T-helper 17 cell (primary cell): ENCODE measurements around the gene G3BP2. TPM values are rescaled to one million over a fixed set of nuclear protein-coding genes. Genes with fewer than 3 reads are reported as not detected.
"Not testable (repeated sequence)": the region's sequence is repeated elsewhere in the genome, so short reads cannot be mapped to it uniquely, and the experiment has no call there.

Experiments
- ATAC-seq: fragments of 150-1000 bp; cut with Tn5 transposase; 2 replicates; pipeline ENCODE4 v1.10.0; 2021; ENCODE audit warnings: mild to moderate bottlenecking, moderate library complexity
- DNase-seq, 3 donors: peaks; one replicate each; pipeline versions ENCODE4 v3.0.0 to v3.0.0-alpha.2; 2020 to 2021
- H3K9me3 ChIP-seq: one replicate; pipeline ENCODE4 v1.7.0; 2013; ENCODE audit warnings: low read length, mild to moderate bottlenecking; ENCODE audit not compliant: control insufficient read depth, poor library complexity, severe bottlenecking
- H3K27ac Mint-ChIP-seq: one replicate; pipeline ENCODE4 v1.8.0; 2022; ENCODE audit warnings: mild to moderate bottlenecking, moderate library complexity, mixed read lengths
- H3K27me3 Mint-ChIP-seq: one replicate; pipeline ENCODE4 v1.8.0; 2022; ENCODE audit warnings: mixed read lengths
- H3K36me3 Mint-ChIP-seq: one replicate; pipeline ENCODE4 v1.8.0; 2022; ENCODE audit warnings: low read depth, mixed read lengths
- H3K4me1 Mint-ChIP-seq: one replicate; pipeline ENCODE4 v1.8.0; 2022; ENCODE audit warnings: mild to moderate bottlenecking, mixed read lengths
- H3K4me3 Mint-ChIP-seq: one replicate; pipeline ENCODE4 v1.8.0; 2022; ENCODE audit warnings: mild to moderate bottlenecking, moderate library complexity, mixed read lengths
- total RNA-seq, 4 donors: library from RNA in 2 of 4; stranded (reverse) in 2 of 4; gene quantifications; one replicate each; pipeline ENCODE4 v1.2.3 and lab custom pipeline; 2022 to 2026

G3BP2 gene
- total RNA-seq, 2 donors from 2014 or later = 323 to 339 TPM

DNA sequence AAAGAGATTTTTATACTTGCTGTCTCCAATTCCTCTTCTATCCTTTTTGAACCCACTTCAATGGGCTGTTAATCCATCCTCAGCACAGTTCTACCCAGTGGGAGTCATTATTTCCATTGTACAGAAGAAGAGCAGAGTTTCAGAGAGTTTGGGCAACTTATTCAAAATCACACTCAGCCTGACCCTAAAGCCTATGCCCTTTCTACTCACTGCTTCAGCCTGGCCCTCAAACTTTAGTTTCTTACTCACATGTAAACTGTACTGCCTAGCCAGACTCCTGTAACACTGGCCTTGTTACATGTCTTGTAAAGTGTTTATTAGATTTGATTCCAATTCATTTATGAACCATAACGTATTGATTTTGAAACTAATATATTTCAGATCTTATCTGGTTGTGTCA, 26.1 kb upstream of the G3BP2 start:
- no peak for DNase-seq
- H3K4me3 Mint-ChIP-seq = peak overlapping the region; percentile 73
- no peaks in the 10 kb centered on the region for H3K9me3 ChIP-seq
- H3K4me1 Mint-ChIP-seq = peaks cover 18% of the 10 kb centered on the region
- H3K36me3 Mint-ChIP-seq = no peaks in the 10 kb centered on the region
- peak overlapping the region; percentile 94 for H3K27ac Mint-ChIP-seq
- no peaks in the 10 kb centered on the region for H3K27me3 Mint-ChIP-seq
- no peak for ATAC-seq

DNA sequence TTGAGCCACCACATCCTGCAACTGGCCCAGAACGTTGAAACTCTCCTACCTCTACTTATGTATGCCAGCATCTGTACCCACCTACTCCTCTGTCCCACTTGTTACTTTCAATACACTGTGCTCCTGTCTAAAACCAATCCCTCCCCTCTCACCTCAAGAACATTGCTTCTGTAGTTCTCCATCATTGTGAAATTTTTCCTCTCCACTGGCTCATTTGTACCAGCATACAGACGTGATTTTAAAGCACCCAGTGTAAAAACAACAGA, 25.7 kb upstream of the G3BP2 start:
- Mint-ChIP-seq H3K36me3 (no peaks in the 10 kb centered on the region), H3K4me3 (peak overlapping the region; percentile 73), H3K27me3 (no peaks in the 10 kb centered on the region), H3K4me1 (peaks cover 19% of the 10 kb centered on the region), H3K27ac (peak overlapping the region; percentile 94)
- DNase-seq = no peak
- peak; percentile 13 for ATAC-seq
- H3K9me3 ChIP-seq = no peaks in the 10 kb centered on the region

DNA sequence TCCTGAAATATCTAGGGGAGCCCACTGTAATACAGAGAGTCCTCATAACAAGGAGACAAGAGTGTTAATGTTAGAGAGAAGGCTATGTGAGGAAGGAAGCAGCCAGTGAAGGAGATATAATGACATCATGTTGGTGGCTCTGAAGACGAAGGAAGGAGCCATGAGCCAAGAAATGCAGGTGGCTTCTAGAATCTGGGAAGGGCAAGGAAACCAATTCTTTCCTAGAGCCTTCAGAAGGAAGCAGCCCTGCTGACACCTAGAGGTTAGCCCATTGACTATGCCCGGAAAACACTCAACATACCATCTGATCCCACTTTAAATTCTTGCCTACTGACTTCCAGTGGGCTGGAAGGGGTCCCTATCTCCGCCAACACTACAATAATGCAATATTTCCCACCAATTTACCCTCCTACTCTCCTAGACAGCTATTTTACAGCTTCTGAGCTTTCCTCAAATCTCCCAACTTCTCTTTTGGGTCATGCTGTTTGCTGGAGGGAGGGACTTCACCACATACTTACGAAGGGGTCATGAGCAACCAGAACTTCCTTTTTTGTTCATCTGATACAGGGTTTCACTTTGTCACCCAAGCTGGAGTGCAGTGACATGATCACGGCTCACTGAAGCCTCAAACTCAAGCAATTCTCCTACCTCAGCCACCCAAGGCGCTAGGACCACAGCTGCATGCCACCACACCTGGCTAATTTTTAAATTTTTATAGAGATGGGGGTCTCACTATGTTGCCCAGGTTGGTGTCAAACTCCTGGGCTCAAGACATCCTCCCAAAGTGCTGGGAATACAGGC, 25.2 kb upstream of the G3BP2 start:
- Mint-ChIP-seq H3K4me3 (peak overlapping the region; percentile 73), H3K4me1 (peaks cover 20% of the 10 kb centered on the region), H3K27ac (peak overlapping the region; percentile 94), H3K27me3 (no peaks in the 10 kb centered on the region), H3K36me3 (no peaks in the 10 kb centered on the region)
- DNase-seq (no peak), ATAC-seq (peak; percentile 74)
- H3K9me3 ChIP-seq = no peaks in the 10 kb centered on the region

DNA sequence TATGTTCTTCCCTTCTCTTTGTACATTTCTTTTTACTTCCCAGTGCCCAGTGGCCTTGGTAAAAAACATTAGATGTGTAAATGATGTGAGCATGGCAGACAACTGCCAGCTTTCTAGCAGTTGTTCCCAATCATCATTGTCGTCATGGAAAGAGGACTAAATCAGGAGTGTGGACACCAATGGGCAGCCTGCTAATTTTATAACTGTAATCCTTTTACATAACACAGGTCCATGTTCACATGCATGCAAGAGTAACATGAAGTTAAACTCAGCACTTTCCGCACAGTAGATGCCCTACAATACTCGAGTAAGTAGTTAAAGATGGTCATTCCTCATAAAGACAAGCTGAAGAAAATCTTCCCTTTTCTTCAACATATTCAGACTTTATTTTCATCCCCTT, 23.4 kb upstream of the G3BP2 start:
- ATAC-seq (no peak), DNase-seq (no peak)
- Mint-ChIP-seq H3K27ac (peak overlapping the region; percentile 94), H3K4me1 (peaks cover 20% of the 10 kb centered on the region), H3K27me3 (no peaks in the 10 kb centered on the region), H3K4me3 (no peak overlapping the region), H3K36me3 (no peaks in the 10 kb centered on the region)
- no peaks in the 10 kb centered on the region for H3K9me3 ChIP-seq

DNA sequence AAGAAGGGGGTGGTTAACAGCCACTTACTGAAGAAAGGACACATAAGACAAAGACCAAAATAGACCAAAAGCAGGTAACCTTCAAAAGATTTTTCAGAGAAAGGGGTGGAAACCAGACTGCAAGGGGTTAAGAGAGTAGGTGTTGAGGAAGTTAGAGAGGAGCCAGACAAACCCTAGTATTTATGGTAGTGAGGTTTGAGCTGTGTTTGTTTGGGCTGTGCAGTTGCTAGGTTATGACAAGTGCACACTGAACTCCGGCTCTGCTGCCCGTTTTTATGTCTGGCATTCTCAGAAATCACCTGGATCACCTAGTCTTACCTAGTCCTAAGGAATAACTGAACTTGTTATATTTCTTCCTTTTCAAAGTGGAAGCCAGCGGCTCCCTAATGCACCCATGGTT, 22.9 kb upstream of the G3BP2 start:
- peak overlapping the region; percentile 94 for H3K27ac Mint-ChIP-seq
- no peaks in the 10 kb centered on the region for H3K27me3 Mint-ChIP-seq
- no peak for DNase-seq
- H3K4me3 Mint-ChIP-seq = no peak overlapping the region
- no peaks in the 10 kb centered on the region for H3K9me3 ChIP-seq
- H3K36me3 Mint-ChIP-seq = no peaks in the 10 kb centered on the region
- peaks cover 20% of the 10 kb centered on the region for H3K4me1 Mint-ChIP-seq
- peak; percentile 84 for ATAC-seq

DNA sequence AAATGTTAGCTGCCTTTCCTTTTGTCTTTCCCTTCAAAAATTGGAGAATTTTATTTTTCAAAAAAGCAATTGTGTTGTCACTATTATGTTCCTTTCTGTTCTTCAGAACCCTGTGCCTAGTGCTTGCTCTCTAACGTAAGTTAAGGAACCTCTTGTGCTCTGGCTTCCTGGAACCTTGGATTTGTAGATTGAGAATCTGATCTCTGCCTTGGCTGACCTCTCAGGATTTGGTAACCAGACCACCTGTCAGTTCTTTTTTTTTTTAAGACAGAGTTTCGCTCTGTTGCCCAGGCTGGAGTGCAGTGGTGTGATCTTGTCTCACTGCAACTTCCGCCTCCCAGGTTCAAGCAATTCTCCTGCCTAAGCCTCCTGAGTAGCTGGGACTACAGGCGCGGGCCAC, 18.9 kb upstream of the G3BP2 start:
- not testable (repeated sequence) for H3K36me3 Mint-ChIP-seq, H3K27me3 Mint-ChIP-seq

DNA sequence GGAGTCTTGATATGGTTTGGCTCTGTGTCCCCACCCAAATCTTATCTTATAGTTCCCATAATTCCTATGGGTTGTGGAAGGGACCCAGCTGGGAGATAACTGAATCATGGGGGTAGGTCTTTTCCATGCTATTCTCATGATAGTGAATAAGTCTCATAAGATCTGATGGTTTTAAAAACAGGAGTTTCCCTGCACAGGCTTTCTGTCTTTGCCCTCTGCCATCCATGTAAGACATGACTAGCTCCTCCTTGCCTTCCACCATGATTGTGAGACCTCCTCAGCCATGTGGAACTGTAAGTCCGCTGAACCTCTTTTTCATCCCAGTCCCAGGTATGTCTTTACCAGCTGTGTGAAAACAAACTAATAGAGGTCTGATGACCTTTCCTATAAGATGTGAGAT, 13.9 kb upstream of the G3BP2 start:
- H3K9me3 ChIP-seq, H3K4me3 Mint-ChIP-seq, H3K27me3 Mint-ChIP-seq, DNase-seq, ATAC-seq, H3K36me3 Mint-ChIP-seq: not testable (repeated sequence)
- H3K4me1 Mint-ChIP-seq = peaks cover 17% of the 10 kb centered on the region
- H3K27ac Mint-ChIP-seq = peak overlapping the region; percentile 67

More for the DNA sequence above, 18.9 kb upstream of the G3BP2 start:
- H3K4me3 Mint-ChIP-seq, H3K27ac Mint-ChIP-seq, H3K9me3 ChIP-seq, ATAC-seq, DNase-seq, H3K4me1 Mint-ChIP-seq: not testable (repeated sequence)

DNA sequence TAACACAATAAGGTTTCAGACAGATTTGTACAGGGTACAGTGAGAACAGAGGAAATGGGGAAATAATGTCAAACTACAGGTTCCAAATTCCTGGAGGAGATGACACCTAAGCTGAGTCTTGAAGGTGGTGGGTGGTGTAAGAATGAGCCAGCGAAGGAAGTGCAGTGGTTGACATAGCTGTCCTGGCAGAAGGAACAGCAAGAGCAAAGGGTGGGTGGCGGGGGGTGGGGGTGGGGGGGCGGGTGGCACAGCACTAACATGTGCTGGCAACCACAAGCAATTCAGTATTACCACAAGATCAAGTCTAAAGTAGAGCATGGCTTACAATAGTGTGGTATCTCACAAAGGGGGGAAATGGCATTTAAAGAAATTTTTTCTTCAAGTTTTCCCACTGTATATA, 13.1 kb upstream of the G3BP2 start:
- no peaks in the 10 kb centered on the region for H3K9me3 ChIP-seq
- no peak overlapping the region for H3K4me3 Mint-ChIP-seq
- ATAC-seq = peak; percentile 85
- no peaks in the 10 kb centered on the region for H3K36me3 Mint-ChIP-seq
- no peaks in the 10 kb centered on the region for H3K27me3 Mint-ChIP-seq
- DNase-seq = peak in 1 of 3 donors; percentile 13
- H3K4me1 Mint-ChIP-seq = peaks cover 19% of the 10 kb centered on the region
- H3K27ac Mint-ChIP-seq = peak overlapping the region; percentile 67

DNA sequence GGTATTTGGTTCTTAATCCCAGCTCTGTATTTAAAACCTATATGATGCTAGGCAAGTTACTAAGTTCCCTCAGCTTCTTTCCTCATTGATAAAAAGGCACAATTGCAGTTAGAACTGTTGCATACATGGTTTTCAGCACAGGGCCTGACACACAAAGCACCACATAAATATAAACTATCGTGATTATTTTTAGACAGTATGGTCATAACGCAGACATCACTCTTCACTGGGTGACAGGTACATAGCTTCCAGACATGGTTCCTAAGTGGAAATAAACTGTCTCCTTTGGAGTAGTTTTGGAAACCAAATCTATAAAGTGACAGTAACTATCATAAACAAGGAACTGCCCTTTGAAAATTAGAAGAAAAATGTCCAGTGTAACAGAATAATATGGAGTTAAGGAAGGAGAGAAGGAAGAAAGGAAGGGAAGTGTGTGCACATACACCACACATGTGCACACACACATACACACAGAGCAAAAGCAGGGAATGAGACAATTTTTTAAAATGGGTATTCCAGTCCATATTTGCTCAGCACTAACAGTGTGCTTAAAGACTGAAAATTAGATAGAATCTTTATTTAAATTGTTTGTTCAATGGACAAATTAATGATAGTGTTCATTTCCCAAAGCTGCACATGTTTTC, 12.5 kb upstream of the G3BP2 start:
- Mint-ChIP-seq H3K4me3 (no peak overlapping the region), H3K4me1 (peaks cover 19% of the 10 kb centered on the region), H3K36me3 (no peaks in the 10 kb centered on the region), H3K27me3 (no peaks in the 10 kb centered on the region), H3K27ac (peak overlapping the region; percentile 67)
- H3K9me3 ChIP-seq = no peaks in the 10 kb centered on the region
- no peak for DNase-seq
- no peak for ATAC-seq

DNA sequence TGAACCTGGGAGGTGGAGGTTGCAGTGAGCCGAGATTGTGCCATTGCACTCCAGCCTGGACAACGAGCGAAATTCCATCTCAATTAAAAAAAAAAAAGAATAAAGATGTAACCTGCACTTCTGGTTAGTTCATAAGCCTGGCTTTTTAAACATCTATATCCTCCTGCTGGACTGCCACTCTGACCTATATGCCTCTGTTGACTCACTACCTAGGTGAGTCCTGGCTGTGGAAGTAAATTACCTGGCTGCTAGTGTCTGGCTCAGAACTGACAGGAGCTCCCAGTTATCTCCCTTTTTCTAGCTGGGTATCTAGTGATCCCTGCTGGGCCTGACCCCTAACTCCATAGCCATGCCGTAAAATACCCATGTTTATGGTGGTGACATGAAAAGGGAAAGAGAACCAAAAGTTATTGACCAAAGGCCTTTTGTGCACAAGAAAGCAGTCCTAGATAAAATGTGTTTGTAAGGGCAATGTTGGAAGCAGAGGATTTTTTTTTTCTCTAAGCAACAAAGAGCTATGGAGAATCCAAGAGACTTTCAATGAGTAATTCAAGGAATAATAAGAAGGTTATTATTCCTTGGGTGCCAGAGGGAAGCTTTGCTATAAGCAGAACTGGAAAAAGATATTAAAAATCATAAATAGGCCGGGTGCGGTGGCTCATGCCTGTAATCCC, 10.4 kb upstream of the G3BP2 start:
- Mint-ChIP-seq H3K4me3 (peak overlapping the region; percentile 5), H3K27me3 (no peaks in the 10 kb centered on the region), H3K4me1 (peaks cover 19% of the 10 kb centered on the region), H3K36me3 (no peaks in the 10 kb centered on the region), H3K27ac (peak overlapping the region; percentile 86)
- no peaks in the 10 kb centered on the region for H3K9me3 ChIP-seq
- no peak for DNase-seq
- no peak for ATAC-seq

DNA sequence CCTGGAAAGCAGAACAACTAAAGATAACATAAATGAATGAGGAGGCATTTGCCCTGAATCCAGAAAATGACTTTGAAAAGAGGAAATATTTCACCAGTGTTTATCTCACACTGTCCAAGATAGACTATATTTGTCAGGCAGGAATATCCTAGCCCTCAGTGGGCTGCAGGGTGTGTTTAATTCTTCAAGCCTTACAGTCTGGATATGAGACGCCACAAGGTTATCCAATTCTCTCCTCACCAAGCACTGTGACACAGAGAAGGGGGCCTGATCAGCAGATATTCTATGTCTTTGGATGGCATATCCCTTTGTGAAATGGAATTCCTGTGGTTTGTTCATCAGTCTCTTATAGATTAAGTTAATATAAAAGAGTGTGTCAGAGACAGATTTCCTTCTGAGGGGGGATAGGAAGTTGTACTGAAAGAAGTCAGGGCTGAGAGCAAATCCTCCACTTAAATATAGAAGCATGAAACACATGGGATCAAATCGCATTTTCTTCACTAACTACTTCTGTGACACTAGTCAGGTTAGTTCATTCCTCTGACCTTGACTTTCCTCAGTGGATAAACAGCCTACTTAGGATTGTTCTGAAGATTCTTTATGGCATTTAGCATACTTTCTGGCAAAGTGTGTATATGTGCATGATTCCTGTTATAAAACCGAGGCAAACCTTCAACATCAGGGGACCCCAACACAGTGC, 6.8 kb upstream of the G3BP2 start:
- no peak overlapping the region for H3K27ac Mint-ChIP-seq

DNA sequence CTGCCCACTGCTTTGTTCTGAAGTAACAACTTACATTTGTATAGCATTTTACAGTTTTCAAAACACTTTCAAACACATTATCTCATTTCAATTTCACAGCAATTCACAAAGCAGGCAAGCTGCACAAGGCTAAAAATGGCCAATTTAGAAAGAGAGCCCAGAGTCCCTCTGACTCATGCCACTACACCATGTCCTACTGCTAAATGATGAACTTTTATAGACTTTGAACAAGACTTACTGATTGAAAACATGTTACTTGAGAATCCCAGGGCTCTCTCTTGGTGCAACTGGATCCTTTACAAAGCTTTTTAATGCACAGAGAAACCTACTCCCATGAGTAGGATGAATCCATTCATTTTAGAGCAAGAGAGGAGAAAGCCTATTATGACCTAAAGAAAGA, 5.8 kb upstream of the G3BP2 start:
- no peaks in the 10 kb centered on the region for H3K36me3 Mint-ChIP-seq
- no peaks in the 10 kb centered on the region for H3K9me3 ChIP-seq
- DNase-seq = no peak
- no peak for ATAC-seq
- H3K27me3 Mint-ChIP-seq = no peaks in the 10 kb centered on the region
- no peak overlapping the region for H3K27ac Mint-ChIP-seq
- peaks cover 20% of the 10 kb centered on the region for H3K4me1 Mint-ChIP-seq
- H3K4me3 Mint-ChIP-seq = no peak overlapping the region

More for the DNA sequence above, 6.8 kb upstream of the G3BP2 start:
- no peaks in the 10 kb centered on the region for H3K27me3 Mint-ChIP-seq
- H3K4me3 Mint-ChIP-seq = no peak overlapping the region
- peaks cover 17% of the 10 kb centered on the region for H3K4me1 Mint-ChIP-seq
- H3K36me3 Mint-ChIP-seq = no peaks in the 10 kb centered on the region
- DNase-seq (no peak), ATAC-seq (no peak)
- H3K9me3 ChIP-seq = no peaks in the 10 kb centered on the region

DNA sequence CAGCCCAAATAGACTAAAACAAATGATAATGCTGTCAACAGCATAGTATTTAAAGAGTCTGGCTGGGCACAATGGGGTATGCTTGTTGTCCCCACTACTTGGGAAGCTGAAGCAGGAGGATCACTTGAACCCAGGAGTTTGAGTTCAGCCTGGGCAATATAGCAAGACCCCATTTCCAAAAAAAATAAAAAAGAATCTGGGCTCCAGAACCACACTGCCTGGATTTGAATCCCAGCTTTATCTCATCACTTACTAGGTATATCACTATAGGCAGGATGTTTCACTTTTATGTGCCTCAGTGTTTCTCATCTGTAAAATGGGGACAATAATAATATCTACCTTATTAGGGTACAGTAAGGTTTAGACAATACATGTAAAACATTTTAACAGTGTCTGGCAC, 5.3 kb upstream of the G3BP2 start:
- no peak overlapping the region for H3K4me3 Mint-ChIP-seq
- H3K4me1 Mint-ChIP-seq = peaks cover 21% of the 10 kb centered on the region
- no peak for ATAC-seq
- no peaks in the 10 kb centered on the region for H3K36me3 Mint-ChIP-seq
- DNase-seq = no peak
- no peaks in the 10 kb centered on the region for H3K9me3 ChIP-seq
- no peaks in the 10 kb centered on the region for H3K27me3 Mint-ChIP-seq
- no peak overlapping the region for H3K27ac Mint-ChIP-seq
